Stimulated activated CD8-positive, alpha-beta memory T cell treated with anti-CD3 and anti-CD28 coated beads, Interleukin-7, amount 100 ng/mL, for 48 hours (primary cell): ENCODE data around the gene TRIM56.
A peak's percentile ranks its signal among the peaks of the same experiment; 100 is the strongest.
"Not testable (repeated sequence)": the region's sequence is repeated elsewhere in the genome, so short reads cannot be mapped to it uniquely, and the experiment has no call there.

ENCODE experiments used
- DNase-seq, 2 donors: peaks; one replicate each; pipeline ENCODE4 v3.0.0-alpha.2; 2020; ENCODE audit warnings: low read depth in 1 of 2; ENCODE audit errors: extremely low read depth in 1 of 2

The TRIM56 gene

DNA sequence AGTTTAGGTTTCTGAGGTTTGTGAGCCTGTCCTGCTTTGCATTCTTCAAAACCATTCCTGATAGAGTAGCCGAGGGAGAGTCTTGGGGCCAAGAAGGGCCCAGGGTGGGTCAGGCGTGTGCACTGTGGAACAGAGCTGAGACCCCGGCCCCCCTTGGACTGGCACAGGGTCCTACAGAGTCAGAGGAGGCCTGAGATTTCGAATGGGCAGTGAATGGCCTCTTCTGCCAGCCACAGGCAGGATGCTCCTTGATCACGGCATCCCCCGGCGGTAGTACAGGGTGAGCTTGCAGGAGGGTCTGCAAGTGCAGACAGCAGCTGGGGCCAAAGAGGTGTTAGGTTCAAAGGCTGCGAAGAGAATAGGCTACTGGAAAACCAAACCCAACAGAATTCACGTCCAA, 4.6 kb downstream of the TRIM56 start:
- no peak for DNase-seq

DNA sequence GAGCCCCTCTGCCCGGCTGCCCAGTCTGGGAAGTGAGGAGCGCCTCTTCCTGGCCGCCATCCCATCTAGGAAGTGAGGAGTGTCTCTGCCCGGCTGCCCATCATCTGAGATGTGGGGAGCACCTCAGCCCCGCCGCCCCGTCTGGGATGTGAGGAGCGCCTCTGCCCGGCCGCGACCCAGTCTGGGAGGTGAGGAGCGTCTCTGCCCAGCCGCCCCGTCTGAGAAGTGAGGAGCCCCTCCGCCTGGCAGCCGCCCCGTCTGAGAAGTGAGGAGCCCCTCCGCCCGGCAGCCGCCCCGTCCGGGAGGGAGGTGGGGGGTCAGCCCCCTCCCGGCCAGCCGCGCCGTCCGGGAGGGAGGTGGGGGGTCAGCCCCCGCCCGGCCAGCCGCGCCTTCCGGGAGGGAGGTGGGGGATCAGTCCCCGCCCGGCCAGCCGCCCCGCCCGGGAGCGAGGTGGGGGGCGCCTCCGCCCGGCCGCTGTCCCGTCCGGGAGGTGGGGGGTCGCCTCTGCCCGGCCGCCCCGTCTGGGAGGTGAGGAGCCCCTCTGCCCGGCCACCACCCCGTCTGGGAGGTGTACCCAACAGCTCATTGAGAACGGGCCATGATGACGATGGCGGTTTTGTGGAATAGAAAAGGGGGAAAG, 7.1 kb downstream of the TRIM56 start:
- not testable (repeated sequence) for DNase-seq

DNA sequence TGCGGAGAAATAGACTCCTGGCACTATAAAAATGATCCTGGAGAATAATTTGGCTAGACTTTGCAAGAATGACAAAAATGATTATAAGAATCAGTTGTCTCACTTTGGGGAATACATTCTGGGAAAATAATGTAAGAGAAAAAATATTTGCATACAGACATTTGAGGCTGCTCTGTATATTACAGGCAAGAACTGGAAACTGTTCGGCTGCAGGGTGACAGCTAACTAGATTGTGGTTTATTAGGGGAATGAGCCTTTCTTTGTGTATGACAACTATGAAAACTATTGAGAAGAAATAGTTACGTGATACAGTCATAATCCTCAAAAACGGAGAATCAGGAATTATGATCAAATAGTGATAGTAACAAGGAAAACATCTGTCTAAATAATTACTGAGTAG, 8.6 kb downstream of the TRIM56 start:
- DNase-seq: no peak

DNA sequence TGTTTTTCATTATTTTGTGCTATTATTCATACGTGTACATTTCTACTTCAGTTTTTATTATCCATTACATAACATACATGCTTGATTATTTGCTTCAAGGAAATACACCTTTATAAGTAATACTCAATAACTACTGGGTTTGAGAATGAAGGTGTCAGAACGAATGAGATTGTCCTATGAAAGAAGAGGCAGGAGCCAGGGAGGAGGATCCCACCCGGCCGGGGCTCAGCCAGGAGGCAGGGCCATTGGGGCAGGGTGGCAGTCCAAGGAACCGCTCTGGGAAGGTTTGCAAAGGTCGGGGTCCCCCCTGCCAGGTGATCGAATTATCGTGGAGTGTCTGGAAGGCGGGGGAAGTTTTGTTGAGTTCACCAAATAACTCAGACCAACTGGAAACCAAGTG, 9.1 kb downstream of the TRIM56 start:
- no peak for DNase-seq

DNA sequence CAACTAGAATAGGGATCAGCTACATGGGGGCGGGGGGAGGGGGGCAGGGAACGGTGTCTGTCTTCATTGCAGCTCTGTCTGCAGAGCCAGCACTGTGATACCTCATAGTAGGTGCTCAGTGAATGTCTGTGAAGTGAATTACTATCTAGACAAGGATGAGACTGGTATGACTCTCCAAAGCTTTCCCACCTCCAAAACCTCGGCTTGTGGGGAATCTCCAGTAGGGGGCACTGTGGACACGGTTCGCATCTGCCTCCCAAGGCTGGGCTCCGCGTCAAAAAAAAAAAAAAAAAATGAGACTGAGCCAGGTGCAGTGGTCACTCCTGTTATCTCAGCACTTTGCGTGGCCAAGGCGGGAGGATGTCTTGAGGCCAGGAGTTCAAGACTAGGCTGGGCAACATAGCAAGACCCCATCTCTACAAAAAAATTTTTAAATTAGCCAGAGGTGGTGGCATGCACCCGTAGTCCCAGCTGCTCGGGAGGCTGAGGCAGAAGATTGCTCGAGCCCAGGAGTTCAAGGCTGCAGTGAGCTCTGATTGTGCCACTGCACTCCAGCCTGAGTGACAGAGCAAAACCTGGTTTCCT, 9.6 kb downstream of the TRIM56 start:
- peak in 1 of 2 donors; percentile 18 for DNase-seq

DNA sequence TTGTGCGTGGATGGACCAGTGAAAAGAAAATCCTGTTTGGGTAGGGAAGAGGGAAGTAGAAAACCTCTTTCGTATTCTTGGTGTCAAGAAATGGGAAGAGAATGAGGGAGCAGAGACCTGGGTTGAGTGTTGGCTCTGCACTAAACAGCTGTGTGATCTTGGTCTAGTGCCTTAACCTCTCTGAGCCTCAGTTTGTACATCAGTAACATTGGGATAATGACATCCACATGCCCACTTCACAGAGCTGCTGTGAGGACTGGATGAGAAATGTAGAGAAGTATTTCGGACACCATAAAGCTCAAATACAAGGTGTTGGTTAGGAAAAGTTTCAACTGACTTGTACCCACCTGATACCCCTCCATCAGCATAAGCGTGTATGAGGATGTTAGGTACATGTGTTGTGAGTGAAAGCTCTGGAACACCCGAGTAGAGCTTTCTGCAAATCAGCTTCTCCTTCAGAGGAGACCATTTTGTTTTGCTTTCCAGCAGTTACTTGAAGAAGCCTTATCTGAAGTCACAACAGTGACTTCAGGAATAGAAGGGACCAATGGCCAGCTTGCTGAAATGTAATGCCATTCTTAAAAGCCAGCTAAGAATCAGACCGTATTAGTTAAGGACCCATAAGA, 11.2 kb downstream of the TRIM56 start:
- no peak for DNase-seq

DNA sequence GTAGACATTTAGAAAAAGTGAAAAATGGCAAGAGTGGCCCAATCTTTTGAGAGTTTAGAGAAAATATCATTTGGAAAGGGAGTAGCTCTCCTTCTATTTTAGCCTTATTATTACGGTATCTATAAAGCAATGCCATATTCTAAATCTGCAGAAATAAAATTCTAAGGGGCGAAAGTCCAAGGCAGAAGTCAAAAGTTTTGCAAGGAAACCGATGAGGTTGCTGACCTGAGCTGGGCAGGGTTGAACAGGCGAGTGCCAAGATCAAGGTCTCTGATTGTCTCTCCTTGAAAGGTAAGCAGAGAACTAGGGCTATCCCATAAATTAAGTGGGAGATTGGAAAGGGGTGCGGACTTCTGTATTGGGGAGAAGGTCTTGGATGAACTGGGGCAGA, 11.7 kb downstream of the TRIM56 start:
- DNase-seq: no peak

DNA sequence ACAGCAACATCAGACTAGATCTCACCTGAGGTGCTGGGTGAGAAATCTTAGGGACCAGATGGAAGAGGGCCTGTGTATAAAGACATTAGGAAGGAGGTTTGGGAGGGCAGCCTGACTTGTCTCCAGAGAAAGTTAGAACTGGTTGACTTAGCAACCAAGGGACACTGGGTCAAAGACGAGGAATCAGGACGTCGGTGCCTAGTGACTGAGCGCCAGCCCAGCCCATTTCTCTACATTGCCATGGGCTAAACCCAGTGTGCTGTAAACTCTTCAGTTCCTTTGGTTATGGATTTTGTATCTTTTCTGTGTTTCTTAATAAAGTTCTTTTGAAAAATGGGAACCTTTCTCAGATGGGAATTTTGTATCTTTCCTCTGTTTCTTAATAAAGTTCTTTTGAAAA, 12.3 kb downstream of the TRIM56 start:
- DNase-seq: no peak

DNA sequence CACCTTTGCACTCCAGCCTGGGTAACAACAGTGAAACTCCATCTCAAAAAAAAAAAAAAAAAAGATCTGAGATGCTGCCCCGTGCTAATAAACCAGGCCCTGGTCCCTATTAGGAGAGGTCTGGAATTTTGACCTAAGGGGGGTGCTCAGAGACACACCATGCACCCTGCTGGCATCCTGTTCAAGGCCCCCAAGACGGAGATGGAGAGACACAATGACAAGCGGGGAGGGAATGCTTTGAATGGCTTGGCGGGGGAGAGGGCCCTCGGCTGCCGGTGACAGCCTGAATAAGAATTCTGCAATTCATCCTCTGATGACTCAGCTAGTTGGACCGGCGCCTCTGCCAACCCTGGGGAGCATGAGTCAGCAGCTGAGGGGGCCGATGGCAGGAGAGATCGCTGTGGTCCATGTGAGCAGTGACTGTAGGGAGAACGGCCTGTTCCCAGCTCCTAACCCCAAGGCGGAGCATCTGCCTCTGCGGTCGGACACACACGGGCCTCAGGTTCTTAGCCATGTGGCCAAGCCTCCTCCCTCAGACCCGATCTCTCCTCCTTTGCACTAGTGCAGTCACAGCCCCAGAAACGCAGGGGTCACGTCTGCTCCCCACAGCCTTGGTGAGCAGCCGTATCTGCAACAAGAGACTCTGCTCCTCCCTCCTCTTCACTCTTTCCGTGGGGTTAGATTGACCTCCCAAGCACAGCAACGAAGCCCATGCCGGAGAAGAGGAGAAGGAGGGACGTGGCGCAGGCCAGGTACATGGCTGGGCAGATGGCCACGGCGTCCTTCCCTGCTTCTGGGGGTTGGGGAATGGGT, 14.9 kb downstream of the TRIM56 start:
- DNase-seq: peak; percentile 34 to 66

DNA sequence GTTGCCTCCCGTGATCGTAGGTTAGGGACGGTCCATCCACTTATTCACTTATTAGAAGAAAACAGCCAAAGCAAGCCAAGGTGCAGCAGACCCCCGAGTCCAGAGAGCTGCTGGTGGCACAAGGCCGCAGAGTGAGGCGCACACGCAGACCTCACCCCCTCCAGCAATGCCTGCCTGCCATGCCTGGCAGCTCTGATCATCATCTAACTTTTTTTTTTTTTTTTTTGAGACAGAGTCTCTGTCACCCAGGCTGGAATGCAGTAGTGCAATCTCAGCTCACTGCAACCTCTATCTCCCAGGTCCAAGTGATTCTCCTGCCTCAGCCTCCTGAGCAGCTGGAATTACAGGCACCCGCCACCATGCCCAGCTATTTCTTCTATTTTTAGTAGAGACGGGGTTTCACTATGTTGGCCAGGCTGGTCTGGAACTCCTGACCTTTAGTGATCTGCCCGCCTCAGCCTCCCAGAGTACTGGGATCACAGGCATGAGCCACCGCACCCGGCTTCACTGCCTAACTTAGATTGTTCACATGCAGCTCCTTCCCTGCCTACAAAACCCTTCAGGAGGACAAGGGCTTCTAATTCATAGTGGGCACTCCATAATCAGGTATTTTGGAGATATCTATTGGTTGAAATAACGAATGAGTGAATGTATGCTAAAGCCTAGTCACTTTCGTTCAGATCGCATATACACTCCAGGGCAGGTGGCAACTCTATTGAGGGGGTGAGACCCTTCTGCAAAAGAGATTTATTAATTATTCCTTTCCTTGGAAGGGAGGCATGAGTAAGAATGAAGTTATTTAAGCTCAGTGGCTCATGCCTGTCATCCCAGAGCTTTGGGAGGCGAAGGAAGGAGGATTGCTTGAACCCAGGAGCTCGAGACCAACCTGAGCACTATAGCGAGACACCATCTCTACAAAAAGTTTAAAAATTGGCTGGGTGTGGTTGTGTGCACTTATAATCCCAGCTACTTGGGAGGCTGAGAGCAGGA, 15.9 kb downstream of the TRIM56 start:
- DNase-seq: no peak

DNA sequence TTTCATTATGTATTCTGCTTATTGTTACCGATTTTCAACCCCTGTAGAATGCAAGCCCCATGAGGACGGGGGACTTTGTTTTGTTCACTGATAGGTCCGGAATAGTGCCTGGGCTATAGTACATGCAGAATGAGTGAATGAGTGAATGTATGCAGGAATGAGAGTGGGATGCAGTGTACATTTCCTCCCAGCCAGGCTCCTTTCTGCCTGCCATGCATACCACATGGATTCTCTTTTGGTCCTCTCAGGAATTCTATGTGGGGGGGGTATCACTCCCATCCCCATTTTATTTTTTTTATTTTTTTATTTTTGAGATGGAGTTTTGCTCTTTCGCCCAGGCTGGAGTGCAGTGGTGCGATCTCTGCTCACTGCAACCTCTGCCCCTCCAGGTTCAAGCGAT, 16.7 kb downstream of the TRIM56 start:
- no peak for DNase-seq

DNA sequence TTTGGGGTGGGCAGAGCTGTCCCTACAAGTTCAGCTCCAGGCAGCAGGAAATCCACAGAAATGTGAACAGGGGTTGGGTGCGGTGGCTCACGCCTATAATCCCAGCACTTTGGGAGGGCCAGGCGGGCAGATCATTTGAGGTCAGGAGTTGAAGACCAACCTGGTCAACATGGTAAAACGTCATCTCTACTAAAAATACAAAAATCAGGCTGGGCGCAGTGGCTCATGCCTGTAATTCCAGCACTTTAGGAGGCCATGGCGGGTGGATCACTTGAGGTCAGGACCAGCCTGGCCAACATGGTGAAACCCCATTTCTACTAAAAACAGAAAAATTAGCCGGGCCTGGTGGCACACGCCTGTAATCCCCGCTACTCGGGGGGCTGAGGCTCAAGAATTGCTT, 18.4 kb downstream of the TRIM56 start:
- DNase-seq: not testable (repeated sequence)

DNA sequence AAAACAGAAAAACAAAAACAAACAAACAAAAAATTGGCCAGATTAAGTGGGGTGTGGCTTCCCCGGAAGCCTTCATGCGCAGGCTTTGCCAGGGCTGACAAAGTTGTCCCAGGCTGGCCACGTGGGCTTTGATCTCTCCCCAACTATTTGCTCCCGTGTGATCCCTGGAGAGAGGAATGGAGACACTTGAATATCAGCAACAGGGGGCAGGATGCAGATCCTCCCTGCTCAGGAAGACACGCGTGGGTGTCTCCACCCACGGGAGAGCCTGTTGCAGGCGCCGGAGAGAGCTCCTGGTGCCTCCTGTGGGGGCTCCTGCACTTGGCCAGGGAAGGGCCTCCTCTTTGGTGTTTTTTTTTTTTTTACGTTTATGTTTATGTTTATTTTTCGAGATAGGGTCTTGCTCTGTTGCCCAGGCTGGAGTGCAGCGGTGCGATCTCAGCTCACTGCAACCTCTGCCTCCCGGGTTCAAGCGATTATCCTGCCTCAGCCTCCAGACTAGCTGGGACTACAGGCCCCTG, 19.0 kb downstream of the TRIM56 start:
- no peak for DNase-seq

DNA sequence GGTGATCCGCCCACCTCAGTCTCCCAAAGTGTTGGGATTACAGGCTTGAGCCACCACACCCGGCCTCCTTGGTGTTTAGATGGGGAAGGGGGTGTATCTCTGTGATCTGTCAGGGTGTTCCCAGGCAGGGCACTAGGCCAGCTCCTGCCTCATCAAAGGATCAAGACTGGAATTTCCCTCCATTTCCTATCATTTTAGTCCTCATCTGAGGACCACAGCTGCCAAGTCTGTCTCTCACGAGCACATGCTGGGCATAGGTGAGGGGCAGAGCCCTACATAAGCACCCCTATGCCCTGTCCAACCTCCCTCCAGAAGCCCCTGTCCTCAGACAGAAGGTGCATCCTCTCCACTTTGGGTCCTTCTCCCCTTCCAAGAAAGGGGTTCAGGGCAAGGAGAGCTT, 19.5 kb downstream of the TRIM56 start:
- no peak for DNase-seq

DNA sequence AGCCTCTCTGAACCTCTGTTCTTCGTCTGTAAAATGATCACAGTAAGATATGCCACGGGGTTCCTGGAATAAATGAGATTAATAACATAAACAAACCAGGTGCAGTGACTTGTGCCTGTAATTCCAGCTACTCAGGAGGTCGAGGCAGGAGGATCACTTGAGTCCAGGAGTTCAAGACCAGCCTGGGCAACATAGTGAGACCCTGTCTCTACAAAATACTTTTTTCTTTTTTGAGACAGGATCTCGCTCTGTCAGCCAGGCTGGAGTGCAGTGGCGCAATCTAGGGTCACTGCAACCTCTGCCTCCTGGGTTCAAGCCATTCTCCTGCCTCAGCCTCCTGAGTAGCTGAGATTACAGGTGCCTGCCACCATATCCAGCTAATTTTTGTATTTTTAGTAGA, 20.0 kb downstream of the TRIM56 start:
- not testable (repeated sequence) for DNase-seq

DNA sequence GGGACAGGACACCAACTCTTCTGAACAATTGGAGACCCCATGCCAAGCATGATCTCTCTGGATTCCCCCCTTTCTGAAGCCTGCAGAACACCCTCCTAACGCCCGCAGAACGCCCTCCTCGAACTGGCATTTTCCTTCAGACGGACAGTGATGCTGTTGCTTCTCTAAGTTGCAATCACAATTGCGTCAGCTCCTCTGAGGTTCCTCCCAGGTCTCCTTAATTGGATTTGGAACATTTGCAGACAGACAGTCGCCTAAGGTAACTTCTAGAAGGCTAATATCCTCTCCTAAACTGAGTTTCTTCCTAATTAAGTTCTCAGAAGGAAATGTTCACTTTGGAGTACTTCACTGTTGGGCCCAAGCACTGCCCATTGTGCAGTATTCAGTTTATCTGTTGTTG, 21.1 kb downstream of the TRIM56 start:
- DNase-seq: no peak

DNA sequence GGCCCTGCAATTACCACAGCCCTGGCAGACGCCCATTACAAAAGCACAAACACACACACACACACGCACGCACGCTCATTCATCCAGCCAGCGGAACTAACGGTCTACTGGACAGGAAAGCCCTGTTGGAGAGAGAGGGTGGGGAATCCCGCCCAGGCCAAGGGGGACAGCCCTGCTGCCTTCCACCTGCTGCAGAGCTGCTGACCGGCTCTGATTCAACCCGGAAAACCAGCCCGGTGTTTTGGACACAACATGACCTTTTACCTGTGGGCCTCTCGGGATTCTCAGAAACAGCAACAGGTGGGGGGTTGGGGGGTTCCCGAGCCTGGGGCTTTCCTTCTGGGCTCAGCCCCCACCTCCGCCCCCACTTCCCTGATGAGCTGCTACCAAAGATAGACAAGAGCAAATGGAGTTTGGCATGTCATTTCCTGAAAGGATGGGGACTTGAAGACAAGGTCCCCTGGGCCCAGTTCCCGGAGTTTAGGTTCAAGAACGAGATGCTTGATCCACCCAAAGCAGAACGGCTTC, 23.1 kb downstream of the TRIM56 start:
- no peak for DNase-seq

DNA sequence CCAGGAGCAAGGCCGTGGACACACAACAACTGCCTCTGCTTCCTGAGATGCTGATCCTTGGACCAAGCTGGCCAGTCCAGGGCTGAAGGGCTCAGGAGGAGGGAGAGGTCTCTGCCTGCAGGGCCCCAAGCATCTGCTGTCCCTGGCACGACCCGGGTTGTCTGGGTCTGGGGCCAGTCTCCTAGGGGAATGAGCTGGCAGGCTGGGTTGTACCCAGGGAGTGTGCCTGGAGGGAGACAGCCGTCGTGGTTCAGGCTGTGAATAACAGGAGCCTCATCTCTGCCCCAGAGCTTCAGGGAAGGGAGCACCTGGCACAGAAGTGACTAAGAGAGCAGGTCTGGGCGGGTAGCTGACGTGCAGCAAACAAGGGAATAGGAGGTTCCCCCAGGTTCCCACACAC, 23.7 kb downstream of the TRIM56 start:
- no peak for DNase-seq

DNA sequence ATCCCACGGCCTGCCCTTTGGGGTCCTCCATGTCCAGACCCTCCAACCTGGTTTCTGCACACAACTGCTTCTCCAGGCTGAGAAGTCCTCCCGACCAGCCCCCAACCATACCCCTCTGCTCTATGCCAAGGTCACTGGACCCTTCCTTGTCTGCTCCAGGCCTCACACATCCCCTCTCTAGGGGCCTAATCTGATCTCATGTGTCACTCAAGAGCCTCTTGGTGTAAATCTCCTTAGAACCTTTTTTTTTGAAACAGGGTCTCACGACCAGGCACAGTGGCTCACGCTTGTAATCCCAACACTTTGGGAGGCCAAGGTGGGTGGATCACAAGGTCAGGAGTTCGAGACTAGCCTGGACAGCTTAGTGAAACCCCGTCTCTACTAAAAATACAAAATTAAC, 24.1 kb downstream of the TRIM56 start:
- DNase-seq: no peak

DNA sequence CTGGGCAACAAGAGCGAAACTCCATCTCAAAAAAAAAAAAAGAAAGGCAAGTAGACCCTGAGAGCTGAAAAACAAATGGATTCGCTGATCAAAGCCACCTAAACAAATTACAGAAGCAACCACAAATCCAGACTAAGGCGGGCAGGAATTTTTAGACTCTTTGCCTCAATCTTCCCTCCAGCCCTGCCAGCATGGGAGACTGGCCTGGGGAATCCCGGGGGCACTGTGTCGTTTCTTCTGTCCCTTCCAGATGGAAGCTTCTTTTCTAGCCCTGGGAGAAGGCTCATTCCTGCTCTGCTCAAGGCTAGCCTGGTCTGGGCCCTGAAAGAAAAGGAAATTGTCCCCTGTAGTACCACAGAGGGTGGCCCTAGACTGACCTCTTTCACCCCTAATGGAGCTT, 26.0 kb downstream of the TRIM56 start:
- DNase-seq: no peak
